Natural killer cell treated with Interleukin-12 subunit alpha and Interleukin-12 subunit beta and Interleukin-15 and Interleukin-18, amount 100 ng/mL, for 72 hours (primary cell): ENCODE measurements around the gene CDH16. TPM values are rescaled to one million over a fixed set of nuclear protein-coding genes. Genes with fewer than 3 reads are reported as not detected.

ENCODE experiments used
- ATAC-seq, 2 donors: fragments of 150-1000 bp; cut with Tn5 transposase in 1 of 2; sonication (Bioruptor Pico), chemical (Tn5 transposase) in 1 of 2; 2 replicates each; pipeline ENCODE4 v1.10.0; 2021
- DNase-seq: peaks from one replicate; pipeline ENCODE4 v3.0.0; 2022; ENCODE audit warnings: low spot score
- H3K27ac Mint-ChIP-seq, 2 donors: 1 replicate in 1 of 2; 2 replicates in 1 of 2; pipeline ENCODE4 v1.8.0; 2022; ENCODE audit warnings: mixed read lengths in 2 of 2, mild to moderate bottlenecking in 1 of 2, moderate library complexity in 1 of 2
- H3K27me3 Mint-ChIP-seq, 2 donors: 1 replicate in 1 of 2; 2 replicates in 1 of 2; pipeline ENCODE4 v1.8.0; 2022; ENCODE audit warnings: mixed read lengths in 2 of 2
- H3K36me3 Mint-ChIP-seq: one replicate; pipeline ENCODE4 v1.8.0; 2022; ENCODE audit warnings: mixed read lengths
- H3K4me1 Mint-ChIP-seq, 2 donors: 1 replicate in 1 of 2; 2 replicates in 1 of 2; pipeline ENCODE4 v1.8.0; 2022; ENCODE audit warnings: low read depth in 2 of 2, mixed read lengths in 2 of 2, mild to moderate bottlenecking in 1 of 2
- H3K4me3 Mint-ChIP-seq: one replicate; pipeline ENCODE4 v1.8.0; 2022; ENCODE audit warnings: mixed read lengths
- H3K9me3 Mint-ChIP-seq: 2 replicates; pipeline ENCODE4 v1.8.0; 2022; ENCODE audit warnings: mixed read lengths
- total RNA-seq, 2 donors: library from RNA; stranded (reverse); gene quantifications; one replicate each; pipeline ENCODE4 v1.2.3, GENCODE V29; 2022

Gene CDH16
- total RNA-seq, 2 donors from 2014 or later, result not detected

DNA sequence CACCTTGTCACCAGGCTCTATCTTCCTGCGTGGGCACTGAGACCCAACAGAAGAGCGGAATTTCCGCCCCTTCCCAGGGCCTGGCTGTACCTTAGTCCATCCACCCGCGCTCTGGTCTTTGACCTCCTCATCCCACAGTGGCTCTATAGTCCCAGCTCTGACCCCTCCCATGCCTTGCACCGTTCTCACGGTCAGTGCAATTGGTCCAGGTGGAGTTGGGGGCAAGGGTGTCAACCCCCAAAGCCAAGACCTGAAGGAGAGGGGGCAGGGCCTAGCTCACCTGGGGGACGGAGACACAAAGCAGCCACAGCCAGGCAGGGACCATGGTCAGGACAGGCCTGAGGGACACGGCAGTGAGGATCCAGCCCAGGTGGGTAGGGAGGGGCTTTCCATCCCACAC, 944 bp downstream of the CDH16 start:
- H3K9me3 Mint-ChIP-seq, result no peaks in the 10 kb centered on the region
- ATAC-seq, result no peak
- H3K4me1 Mint-ChIP-seq, result no peaks in the 10 kb centered on the region
- H3K36me3 Mint-ChIP-seq, result no peaks in the 10 kb centered on the region
- DNase-seq, result no peak
- H3K27me3 Mint-ChIP-seq, result peaks cover 0 to 4% of the 10 kb centered on the region in 2 donors
- no peak overlapping the region for H3K27ac Mint-ChIP-seq
- no peak overlapping the region for H3K4me3 Mint-ChIP-seq

DNA sequence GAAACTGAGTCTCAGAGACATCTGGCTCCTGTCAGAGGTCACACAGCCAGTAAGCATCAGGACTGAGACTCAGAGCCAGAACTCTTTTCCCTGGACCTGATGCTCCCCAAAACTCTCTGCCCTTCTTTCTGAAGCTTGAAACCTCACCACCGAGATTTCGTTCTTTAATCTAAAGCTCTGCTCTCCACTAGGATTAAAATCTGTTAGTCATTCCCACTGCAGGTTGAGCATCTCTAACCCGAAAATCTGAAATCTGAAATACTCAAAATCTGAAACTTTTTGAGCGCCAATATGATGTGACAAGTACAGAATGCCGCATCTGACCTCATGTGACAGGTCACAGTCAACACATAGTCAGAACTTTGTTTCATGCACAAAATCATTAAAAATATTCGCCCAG, 2.2 kb downstream of the CDH16 start:
- H3K27me3 Mint-ChIP-seq, result peaks cover 0 to 4% of the 10 kb centered on the region in 2 donors
- H3K27ac Mint-ChIP-seq, result no peak overlapping the region
- DNase-seq (no peak), ATAC-seq (no peak)
- no peaks in the 10 kb centered on the region for H3K9me3 Mint-ChIP-seq
- no peaks in the 10 kb centered on the region for H3K4me1 Mint-ChIP-seq
- no peaks in the 10 kb centered on the region for H3K36me3 Mint-ChIP-seq
- H3K4me3 Mint-ChIP-seq, result no peak overlapping the region

DNA sequence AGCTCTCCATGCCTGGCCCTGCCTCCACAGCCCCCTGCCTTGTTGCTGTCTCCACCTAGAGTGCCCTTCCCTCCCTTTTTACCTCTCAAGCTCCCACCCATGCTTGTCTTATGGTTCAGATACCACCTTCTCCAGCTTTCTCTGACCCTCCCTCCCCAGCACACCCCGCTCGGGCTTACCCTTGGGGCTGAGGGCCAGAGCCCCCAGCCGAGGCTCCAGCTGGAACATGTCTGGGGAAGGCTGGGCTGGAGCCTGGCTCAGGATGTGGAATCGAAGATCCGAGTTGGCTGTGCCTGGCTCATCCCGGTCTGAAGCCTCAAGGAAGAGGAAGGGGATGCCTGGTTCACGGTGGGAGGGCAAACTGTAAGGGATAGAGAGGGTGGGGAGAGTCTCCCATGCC, 3.6 kb downstream of the CDH16 start:
- Mint-ChIP-seq H3K4me3 (no peak overlapping the region), H3K9me3 (no peaks in the 10 kb centered on the region), H3K27ac (no peak overlapping the region), H3K36me3 (no peaks in the 10 kb centered on the region), H3K27me3 (no peaks in the 10 kb centered on the region), H3K4me1 (no peaks in the 10 kb centered on the region)
- DNase-seq, result no peak
- ATAC-seq, result no peak

DNA sequence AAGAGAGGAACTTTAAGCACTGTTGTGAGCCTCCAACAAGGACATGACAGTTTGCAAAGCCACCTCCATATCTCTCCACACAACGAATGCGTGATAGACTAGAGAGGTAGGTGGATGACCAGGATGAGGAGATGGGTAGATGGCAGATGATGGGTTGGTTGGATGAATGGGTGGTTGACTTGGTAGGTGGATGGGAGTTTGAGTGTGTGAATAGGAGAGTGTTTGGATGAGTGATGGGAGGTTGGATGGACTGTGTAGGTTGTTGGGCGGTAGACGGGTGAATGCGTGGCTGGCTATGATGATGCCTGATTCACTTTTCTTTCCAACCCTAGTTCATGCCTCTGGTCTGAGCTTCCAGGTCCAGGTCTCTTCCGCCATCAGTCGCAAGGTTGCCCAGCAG, 4.1 kb downstream of the CDH16 start:
- no peaks in the 10 kb centered on the region for H3K36me3 Mint-ChIP-seq
- no peak for DNase-seq
- no peak overlapping the region for H3K27ac Mint-ChIP-seq
- no peaks in the 10 kb centered on the region for H3K4me1 Mint-ChIP-seq
- no peaks in the 10 kb centered on the region for H3K9me3 Mint-ChIP-seq
- ATAC-seq, result no peak
- H3K4me3 Mint-ChIP-seq, result no peak overlapping the region
- H3K27me3 Mint-ChIP-seq, result no peaks in the 10 kb centered on the region

DNA sequence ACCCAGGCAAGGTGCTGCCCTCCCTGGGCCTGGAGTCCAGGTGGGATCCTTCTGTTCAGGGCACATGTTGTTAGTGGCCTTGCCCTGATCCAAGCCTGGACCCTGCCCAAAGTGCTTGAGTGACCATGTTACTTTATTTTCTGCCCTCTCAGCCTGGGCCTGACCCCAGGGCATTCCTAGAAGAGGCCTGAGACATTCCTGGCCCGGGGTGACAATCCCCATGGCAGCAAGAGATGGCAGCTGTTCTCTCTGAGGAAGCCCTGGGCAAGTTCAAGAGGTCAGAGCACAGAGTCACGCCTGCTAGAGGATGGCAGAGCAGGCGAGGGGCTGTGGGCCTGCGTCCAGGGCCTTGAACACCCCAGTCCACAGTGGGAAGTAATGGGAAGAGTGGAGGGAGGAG, 5.0 kb downstream of the CDH16 start:
- H3K27me3 Mint-ChIP-seq, result no peaks in the 10 kb centered on the region
- no peak for ATAC-seq
- H3K9me3 Mint-ChIP-seq, result no peaks in the 10 kb centered on the region
- H3K36me3 Mint-ChIP-seq, result no peaks in the 10 kb centered on the region
- no peaks in the 10 kb centered on the region for H3K4me1 Mint-ChIP-seq
- H3K27ac Mint-ChIP-seq, result no peak overlapping the region
- no peak for DNase-seq
- H3K4me3 Mint-ChIP-seq, result no peak overlapping the region

DNA sequence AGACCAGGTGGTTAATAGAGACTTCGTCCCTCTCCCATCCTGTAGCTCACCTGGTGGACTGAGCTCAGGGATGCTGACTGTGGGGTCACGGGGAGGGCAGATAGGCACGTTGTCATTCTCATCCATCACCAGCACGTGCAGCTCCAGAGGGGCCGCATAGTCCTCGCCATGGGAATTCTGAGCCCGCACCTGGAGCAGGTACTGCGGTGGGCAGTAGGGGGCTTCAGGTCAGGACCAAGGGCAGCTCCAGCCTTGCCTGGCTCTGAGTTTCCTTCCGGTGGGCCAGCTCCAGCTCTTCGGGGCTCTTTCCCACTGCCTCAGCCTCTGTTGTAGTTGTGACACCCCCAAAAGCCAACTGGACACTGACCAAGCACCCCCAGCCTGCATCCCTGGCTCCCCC, 5.6 kb downstream of the CDH16 start:
- H3K36me3 Mint-ChIP-seq, result no peaks in the 10 kb centered on the region
- H3K4me3 Mint-ChIP-seq, result no peak overlapping the region
- no peaks in the 10 kb centered on the region for H3K4me1 Mint-ChIP-seq
- DNase-seq (no peak), ATAC-seq (no peak)
- no peak overlapping the region for H3K27ac Mint-ChIP-seq
- no peaks in the 10 kb centered on the region for H3K27me3 Mint-ChIP-seq
- no peaks in the 10 kb centered on the region for H3K9me3 Mint-ChIP-seq

DNA sequence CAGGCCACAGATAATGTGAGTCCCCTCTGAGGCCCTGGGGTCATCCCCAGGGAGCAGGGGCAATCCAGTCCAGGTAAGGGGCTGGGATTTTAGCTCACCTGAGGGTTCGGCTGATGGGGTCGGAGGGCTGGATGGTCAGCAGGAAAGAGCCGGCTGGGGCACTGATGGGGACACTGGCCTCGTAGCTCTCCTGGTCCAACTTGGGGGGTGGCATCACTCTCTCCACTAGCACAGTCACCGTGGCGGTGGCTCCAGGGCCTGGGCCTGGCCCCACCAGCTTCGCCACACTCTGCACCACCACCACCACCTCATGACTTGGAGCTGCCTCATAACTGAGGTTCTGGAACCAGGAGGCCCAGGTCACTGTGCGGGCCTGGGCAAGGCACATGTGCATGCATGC, 6.9 kb downstream of the CDH16 start:
- no peak overlapping the region for H3K27ac Mint-ChIP-seq
- no peak overlapping the region for H3K4me3 Mint-ChIP-seq
- H3K36me3 Mint-ChIP-seq, result no peaks in the 10 kb centered on the region
- no peak for DNase-seq
- no peak for ATAC-seq
- H3K9me3 Mint-ChIP-seq, result no peaks in the 10 kb centered on the region
- H3K4me1 Mint-ChIP-seq, result no peaks in the 10 kb centered on the region
- no peaks in the 10 kb centered on the region for H3K27me3 Mint-ChIP-seq

DNA sequence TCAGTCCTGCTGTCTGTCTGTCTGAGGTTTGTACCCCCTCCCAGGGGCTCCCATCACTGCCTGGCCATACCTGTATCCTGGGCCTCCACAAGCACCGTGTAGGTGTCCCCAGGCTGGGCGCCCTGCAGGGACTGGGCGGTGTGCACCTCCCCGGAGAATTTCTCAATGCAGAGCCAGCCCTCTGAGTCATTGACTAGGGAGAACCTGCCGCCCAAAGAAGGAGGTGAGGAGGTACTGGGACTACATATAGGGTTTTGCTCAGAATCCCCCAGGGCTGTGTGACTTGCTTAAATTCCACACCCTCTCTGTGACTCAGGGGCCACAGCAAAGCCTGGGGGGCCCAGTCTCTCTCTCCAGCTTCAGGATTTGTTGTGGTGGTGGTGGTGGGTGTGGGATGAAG, 7.6 kb downstream of the CDH16 start:
- Mint-ChIP-seq H3K4me1 (no peaks in the 10 kb centered on the region), H3K36me3 (no peaks in the 10 kb centered on the region), H3K9me3 (no peaks in the 10 kb centered on the region), H3K27me3 (no peaks in the 10 kb centered on the region), H3K27ac (no peak overlapping the region), H3K4me3 (no peak overlapping the region)
- no peak for ATAC-seq
- no peak for DNase-seq

DNA sequence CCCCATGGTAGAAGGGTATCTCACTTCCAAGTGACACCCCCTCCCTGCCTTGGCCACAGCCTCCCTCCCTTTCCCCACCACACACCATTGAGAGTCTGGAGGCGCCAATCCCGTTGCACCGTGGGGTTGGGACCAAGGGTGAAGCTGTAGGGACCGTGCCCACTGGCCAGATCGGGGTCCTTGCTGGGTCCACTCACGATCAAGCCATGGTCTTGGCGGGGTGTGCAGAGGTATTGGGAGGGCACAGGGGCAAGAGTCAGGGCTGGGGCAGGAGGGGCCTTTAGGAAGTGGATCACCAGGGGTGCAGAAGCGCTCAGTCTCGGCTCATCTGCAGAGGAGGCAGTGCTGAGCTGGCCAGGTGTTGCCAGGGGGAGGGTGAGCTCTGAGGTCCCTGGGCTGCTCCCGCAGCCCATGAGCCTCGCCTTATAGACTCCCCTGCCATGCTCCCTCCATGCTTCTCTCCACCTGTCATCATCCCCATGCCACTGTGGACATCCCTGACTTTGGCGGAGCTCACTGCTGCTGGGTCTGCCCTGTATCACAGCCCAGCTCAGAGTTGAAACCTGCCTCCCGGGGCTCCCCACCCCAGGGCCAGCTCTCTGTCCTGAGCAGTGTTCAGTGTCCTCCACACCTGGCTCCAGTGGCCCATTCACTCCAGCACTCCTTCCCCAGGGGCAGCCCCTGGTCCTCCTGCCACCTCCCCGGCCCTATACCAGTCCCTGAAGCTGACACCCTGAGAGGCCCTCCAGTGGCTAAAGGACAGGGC, 8.3 kb downstream of the CDH16 start:
- no peak overlapping the region for H3K27ac Mint-ChIP-seq
- DNase-seq (no peak), ATAC-seq (no peak)
- no peaks in the 10 kb centered on the region for H3K27me3 Mint-ChIP-seq
- no peaks in the 10 kb centered on the region for H3K36me3 Mint-ChIP-seq
- no peaks in the 10 kb centered on the region for H3K4me1 Mint-ChIP-seq
- H3K9me3 Mint-ChIP-seq, result no peaks in the 10 kb centered on the region
- no peak overlapping the region for H3K4me3 Mint-ChIP-seq

DNA sequence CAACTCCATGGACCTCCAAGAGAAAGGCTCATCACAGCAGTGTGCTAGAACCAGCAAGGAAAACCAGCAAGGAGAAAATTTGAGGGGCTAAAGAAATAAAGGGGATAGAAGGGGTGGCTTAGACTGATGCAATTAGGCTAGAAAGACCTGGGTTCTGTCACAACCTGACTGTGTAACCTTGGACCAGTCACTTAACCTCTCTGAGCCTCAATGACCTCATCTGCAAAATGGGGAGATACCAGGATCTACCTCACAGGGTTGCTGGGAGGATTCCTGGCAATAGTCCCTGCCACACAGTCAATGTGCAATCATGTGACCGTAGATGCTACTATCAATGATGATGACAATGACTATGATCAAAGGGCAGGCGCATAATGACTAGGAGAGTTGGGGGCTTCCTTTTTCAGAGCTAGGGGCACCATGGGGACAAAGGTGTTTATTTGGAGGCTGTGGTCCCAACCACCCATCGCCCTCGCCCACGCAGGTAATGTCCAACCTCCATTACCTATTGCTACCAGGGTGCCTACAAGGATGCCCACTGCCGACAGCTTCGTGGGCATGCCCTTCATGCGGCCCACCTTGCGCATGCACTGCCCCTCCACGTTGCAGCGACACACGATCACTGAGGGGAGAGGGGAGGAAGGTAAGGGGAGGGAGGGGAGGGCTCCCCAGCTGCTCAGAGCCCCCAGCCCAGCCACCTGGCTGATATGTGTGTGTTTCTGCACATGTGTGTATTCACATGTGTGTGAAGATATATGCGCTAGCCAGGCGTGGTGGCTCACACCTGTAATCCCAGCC, 9.7 kb downstream of the CDH16 start:
- H3K27me3 Mint-ChIP-seq, result no peaks in the 10 kb centered on the region
- H3K4me3 Mint-ChIP-seq, result no peak overlapping the region
- H3K36me3 Mint-ChIP-seq, result no peaks in the 10 kb centered on the region
- H3K4me1 Mint-ChIP-seq, result no peaks in the 10 kb centered on the region
- no peaks in the 10 kb centered on the region for H3K9me3 Mint-ChIP-seq
- H3K27ac Mint-ChIP-seq, result no peak overlapping the region
- no peak for ATAC-seq
- no peak for DNase-seq

DNA sequence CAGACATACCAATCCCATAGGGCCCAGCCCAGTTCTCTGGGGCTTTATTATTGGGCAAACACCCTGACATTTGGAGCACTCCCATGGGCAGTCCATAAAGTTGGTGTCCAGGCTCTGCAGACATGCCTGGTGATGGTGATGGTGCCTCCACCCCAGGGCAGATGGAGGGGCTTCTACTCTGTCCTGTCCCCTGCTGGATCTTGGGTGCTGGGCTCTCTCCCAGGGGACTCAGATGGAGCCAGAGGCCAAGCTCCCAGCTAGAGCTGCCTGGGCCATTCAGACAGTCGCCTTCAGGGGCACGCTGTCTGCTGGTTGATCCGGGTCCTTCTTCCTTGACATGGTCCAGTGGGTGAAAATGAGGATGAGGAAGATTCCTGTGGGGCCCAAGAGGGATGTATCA, 10.6 kb downstream of the CDH16 start:
- ATAC-seq (no peak), DNase-seq (no peak)
- H3K4me3 Mint-ChIP-seq, result no peak overlapping the region
- H3K27ac Mint-ChIP-seq, result no peak overlapping the region
- no peaks in the 10 kb centered on the region for H3K36me3 Mint-ChIP-seq
- no peaks in the 10 kb centered on the region for H3K27me3 Mint-ChIP-seq
- no peaks in the 10 kb centered on the region for H3K4me1 Mint-ChIP-seq
- H3K9me3 Mint-ChIP-seq, result no peaks in the 10 kb centered on the region

DNA sequence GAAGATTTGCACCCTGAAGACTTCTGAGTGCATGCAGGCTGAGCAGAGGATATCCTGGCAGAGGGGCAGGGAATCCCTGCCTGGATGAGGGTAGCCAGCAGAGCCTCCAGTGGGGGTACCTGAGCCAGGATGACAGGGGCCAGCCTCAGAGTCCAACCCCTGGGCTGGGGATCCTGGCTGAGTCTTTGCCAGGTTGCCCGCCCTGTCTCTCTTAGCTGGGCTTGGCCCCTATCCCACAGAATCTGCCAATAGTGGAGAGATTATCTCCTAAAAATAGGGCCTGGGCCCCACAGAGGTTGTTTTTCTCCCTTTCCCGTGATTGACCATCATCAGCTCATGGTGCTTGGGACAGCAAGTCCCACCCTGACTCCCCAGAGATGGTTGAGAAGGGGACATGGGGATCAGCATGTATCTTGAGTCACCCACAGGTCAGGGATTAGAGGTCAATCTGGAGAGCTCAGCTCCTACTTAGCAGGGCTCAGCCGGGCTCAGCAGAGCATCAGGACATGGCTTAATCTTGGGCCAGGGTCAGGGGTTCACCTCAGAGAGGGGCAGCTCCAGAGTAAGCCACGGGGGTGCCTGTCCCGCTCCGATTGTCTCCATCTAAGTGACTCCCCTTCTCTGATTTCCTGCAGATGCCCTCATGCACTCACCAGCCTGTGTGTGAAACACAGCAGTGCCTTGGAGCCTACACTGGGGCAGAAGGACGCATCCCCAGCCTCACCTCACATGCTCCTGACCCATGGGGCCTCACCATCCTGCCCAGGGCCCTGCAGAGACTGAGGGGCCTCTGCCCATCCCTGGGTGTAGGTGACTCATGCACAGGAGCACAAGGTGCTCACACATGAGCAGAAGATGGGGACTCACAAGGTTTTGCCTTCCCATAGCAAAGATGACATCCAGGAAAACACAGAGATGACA, 11.5 kb downstream of the CDH16 start:
- ATAC-seq, result no peak
- H3K27me3 Mint-ChIP-seq, result no peaks in the 10 kb centered on the region
- H3K4me1 Mint-ChIP-seq, result no peaks in the 10 kb centered on the region
- no peak for DNase-seq
- H3K9me3 Mint-ChIP-seq, result no peaks in the 10 kb centered on the region
- H3K27ac Mint-ChIP-seq, result no peak overlapping the region
- H3K36me3 Mint-ChIP-seq, result no peaks in the 10 kb centered on the region
- H3K4me3 Mint-ChIP-seq, result no peak overlapping the region

DNA sequence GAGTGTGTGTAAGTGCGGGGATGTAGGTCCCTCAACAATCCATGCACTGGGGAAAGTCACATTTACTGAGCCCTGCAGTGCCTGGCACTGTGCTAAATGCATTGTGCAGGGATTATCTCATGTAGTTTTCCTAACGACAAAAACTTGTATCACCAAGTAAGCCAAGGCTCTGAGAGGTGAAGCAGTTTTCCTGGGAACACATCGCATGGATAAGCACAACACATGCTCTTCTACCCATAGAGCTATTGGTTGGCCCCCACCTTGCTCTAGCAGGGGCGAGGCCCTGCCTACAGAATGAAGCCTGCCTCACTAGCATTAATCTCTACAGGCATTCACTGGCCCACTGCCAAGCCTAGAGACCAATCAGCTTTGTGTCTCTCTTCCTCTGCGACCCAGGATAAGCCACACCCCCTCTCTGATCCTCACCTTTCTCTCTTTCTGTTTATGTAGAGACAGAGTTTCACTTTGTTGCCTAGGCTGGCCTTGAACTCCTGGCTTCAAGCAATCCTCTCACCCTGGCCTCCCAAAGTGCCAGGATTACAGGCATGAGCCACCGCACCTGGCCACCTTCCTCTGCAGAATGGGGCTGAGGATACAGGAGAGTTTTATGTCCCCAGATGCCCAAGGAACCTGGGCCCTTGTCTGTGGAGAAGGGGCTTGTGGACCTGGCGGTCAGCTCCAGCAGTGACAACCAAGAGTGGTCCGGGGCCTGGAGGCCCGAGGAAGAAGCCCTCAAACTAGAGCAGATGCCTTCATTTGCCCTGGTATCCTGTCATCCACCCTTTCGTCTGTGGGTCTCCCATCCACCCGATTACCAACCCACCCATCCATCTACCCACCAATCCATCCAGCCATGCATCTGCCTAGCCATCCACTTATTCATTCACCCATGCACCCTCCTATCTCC, 12.8 kb downstream of the CDH16 start:
- DNase-seq (no peak), ATAC-seq (no peak)
- no peak overlapping the region for H3K4me3 Mint-ChIP-seq
- no peaks in the 10 kb centered on the region for H3K27me3 Mint-ChIP-seq
- no peak overlapping the region for H3K27ac Mint-ChIP-seq
- no peaks in the 10 kb centered on the region for H3K9me3 Mint-ChIP-seq
- H3K36me3 Mint-ChIP-seq, result no peaks in the 10 kb centered on the region
- no peaks in the 10 kb centered on the region for H3K4me1 Mint-ChIP-seq
